HTERT RPE-1 (cell line): Measurements from ENCODE around the gene GALNT17.

Experiments used
- in situ Hi-C: fragments of 300-500 bp; cut with MboI; formaldehyde crosslinking; loops from 4 replicates; pipeline ENCODE4 v1.14.3; 2020; ENCODE audit warnings: low sequenced_read_pairs

Gene GALNT17

GRCh38 chr7:71132127-71132376, at the start of gene GALNT17:
GALNT17 (plus strand) TSS chr7:71132144.
- in situ Hi-C loops, result no loop called here

GRCh38 chr7:71095266-71095860, 36.6 kb upstream of the GALNT17 start:
- in situ Hi-C loops, result no loop called here

- in situ Hi-C loops, result no loop called here
Measured at GRCh38 chr7:71096351-71096750, 35.6 kb upstream of the GALNT17 start.

DNA sequence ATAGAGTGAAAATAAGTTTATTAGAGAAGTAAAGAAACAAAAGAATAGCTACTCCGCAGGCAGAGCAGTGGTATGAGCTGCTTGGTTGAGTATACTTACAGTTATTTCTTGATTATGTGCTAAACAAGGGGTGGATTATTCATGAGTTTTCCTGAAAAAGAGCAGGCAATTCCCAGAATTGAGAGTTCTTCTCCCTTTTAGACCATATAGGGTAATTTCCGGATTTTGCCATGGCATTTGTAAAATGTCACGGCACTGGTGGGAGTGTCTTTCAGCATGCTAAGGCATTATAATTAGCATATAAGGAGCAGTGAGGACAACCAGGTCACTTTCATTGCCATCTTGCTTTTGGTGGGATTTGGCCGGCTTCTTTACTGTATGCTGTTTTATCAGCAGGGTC, 25.7 kb upstream of the GALNT17 start:
- in situ Hi-C loops, result no loop called here

DNA sequence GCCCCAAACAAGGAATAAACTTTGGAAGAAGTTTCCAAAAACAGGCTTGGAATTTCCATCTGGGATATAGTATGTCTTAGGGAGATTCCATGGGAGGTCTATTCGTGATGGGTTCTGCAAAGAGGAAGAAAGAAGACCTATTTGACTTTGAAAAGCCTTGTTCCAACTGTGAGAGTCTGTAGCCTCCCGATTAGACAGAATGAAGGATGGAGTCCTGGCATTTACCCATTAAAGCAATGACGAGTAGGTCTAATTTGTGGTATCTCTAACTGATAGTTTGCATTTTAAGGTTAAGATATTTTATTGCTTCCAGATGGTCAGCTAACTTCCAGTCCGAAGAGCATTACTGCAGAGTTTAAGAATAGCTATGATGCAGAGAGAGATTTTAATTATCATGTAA, 19.5 kb upstream of the GALNT17 start:
- in situ Hi-C loops, result no loop called here

DNA sequence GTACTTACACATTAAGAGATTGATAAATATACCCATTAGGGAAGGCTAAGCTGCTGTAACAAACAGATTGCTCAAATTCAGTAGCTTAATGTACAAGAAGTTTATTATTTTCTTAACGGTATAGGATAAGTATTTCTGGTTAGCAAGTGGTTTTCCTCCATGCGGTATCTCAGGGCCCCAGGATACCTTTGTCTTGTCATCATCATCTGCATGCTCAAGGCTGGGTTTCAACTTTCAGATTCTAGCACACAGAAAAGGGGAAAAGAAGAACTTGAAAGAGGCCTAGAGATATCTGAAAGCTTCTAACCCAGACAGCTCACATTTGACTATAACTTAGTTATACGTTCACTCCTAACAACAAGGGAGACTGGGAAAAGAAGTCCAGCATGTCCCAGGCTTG, 11.8 kb upstream of the GALNT17 start:
- in situ Hi-C loops, result no loop called here

DNA sequence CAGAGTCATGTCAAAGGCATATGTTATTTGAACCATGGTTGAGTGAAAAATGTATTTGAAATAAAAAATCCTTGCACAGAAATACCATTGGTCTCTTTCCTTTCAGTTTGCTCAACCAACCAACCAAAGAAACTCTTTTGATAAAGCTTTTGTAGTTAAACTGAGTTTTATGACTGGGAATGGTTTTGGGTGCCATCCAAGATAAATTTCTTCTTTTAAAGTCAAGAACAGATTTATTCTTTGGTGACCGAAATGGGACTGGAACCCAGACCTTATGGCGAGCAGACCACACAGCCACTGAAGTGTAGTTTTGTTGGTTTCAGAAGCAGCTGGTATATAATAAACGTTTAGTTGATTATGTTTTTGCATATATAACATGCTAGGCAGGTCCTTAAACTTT, 2.8 kb upstream of the GALNT17 start:
- in situ Hi-C loops, result no loop called here

DNA sequence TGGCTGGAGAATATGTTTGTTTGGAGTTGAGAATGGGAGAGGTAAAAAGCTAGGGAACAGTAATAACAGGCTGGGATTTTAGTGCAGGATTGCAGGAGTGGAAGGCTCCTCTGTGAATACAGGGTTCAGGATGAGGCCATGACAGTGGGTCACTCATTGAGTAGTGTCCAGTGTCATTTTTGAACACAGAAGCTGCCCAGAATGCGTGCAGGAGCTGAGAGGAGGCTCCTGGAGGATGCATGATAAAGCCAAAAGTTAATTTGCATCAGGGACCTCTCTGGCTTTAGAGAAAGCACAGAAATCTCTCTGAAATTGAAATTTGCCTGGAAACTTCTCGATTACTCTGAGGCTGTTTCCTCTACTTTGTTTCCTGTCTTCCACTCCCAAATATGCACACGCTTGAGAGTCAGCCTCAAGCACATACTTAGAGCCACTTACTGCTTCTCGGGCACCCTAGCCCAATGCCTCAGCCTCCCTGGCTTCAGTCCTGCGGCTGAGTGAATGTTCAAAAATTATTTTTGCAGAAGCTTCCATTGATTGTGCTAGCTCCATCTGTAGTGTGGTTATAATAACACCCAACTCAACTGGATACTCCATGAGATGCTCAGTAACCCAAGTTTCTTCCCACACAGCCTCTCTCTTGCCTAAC, 1.8 kb upstream of the GALNT17 start:
- in situ Hi-C loops, result no loop called here

- in situ Hi-C loops, result no loop called here
Measured at GRCh38 chr7:71131256-71132126, 453 bp upstream of the GALNT17 start.

- in situ Hi-C loops, result no loop called here
Measured at GRCh38 chr7:71132377-71133231, 660 bp downstream of the GALNT17 start.

- in situ Hi-C loops, result no loop called here
Measured at GRCh38 chr7:71133232-71133622, 1.3 kb downstream of the GALNT17 start.

- in situ Hi-C loops, result no loop called here
Measured at GRCh38 chr7:71133856-71134255, 1.9 kb downstream of the GALNT17 start.

GRCh38 chr7:71135116-71135515, 3.2 kb downstream of the GALNT17 start:
- in situ Hi-C loops, result no loop called here

DNA sequence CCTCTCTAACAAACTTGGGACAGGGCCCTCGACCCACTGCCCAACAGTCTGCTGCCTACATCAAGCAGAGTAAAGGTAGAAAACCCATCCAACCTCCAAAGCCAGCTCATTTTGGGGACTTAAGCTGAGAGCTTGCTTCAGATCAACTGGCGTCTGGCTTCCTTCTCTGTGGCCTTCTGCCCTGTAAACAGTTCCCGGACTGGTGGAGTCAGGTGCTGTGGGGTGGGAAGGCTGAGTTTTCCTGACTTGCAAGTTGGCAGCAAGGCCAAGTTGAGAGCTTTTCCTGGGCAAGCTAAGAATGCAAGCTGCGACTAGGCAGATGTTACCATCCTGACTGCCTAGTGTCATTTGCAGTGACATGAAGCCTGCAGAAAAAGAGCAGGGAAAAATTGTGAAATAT, 3.7 kb downstream of the GALNT17 start:
- in situ Hi-C loops, result no loop called here

DNA sequence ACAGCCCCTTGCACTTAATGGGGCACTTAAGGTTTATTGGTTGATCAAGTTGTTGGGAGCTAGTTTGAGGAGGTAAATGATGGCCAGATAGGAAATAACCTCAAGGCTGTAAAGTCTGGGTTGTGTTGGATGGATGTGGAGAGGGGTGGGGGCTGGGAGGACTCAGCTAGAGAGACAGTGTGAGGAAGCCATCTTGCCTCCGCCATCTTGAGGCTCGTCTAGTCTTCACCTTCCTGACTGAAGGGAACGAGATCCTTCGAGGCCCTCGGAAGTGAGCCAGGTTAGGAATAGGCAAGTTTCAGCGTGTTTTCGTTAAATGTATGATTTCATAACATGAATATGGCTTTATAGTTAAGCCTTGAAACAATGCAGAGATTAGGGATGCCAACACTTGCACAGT, 5.5 kb downstream of the GALNT17 start:
- in situ Hi-C loops, result no loop called here

DNA sequence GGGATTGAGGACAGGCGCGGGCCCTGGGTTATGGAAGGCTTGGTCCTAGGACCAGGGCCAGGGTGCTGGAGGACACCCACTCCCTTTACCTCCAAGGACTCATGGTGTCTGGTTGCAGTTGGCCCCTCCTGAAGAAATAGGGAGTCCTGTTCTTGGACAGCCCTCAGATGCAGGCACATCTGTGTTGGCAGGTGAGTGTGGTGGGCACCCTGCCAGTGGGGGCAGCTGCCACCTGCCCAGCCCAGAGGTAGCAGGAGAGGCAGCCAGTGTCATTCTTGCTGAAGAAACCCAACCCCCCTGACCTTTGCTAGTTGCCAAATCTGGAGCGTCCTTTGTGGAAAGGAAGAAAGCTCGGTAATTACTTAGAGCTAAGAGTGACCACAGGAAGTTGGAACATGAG, 8.3 kb downstream of the GALNT17 start:
- in situ Hi-C loops, result no loop called here

- in situ Hi-C loops, result no loop called here
Measured at GRCh38 chr7:71144963-71145362, 13.0 kb downstream of the GALNT17 start.

DNA sequence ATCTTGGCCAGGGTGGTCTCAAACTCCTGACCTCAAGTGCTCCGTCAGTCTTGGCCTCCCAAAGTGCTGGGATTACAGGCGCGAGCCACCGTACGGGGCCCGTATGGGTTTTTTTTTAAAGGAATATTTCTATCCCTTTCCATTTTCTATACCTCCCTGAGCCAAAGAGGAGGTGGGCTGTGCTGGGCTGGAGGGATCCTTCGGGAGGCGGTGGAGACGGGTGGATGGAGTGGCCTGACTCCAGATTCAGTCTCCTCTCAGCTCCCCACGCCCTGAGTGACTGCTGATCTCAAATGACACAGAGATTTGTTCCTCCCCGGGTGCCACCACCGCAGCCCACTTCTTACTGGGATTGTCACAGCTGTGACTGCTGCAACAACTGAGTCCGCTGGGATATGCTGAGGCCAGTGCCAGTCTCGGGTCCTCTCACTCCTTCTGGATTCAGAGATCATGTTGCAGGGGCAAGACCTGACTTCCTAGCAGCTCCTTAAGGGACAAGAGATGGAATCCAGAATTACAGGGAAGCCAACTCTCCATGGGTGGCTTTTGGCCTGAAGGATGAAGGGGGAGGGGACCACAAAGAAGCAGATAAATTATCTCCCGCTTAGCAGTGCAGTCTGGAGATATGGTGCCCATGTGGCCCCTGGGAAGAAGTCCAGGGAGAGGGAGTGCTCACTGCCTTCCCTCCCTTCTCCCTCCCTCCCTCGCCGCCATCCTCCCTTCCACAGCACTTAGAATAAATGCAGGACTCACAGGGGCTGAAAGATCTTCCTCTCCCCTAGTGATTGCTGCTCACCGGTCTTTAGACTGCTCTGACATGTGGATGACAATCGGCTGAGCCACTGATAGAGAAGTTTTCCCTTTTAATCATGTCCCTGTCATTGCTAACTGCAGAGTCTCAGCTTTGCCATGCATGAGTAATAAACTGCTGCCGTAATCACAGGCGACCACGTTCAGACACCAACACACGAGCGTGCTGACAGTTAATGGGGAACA, 14.3 kb downstream of the GALNT17 start:
- in situ Hi-C loops, result no loop called here

GRCh38 chr7:71148098-71148497, 16.2 kb downstream of the GALNT17 start:
- in situ Hi-C loops, result no loop called here

DNA sequence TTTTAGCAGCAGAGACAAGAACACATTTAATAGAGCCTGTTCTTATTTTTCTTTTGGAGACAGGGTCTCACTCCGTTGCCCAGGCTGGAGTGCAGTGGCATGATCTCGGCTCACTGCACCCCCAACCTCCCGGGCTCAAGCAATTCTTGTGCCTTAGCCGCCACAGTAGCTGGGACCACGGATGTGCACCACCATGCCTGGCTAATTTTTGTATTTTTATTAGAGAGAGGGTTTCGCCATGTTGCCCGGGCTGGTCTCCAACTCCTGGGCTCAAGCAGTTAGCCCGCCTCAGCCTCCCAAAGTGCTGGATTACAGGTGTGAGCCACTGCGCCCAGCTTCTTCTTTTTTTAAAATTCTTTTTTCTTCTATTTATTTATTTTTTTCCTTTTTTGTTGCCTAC, 23.3 kb downstream of the GALNT17 start:
- in situ Hi-C loops, result no loop called here
